Activated CD4-positive, alpha-beta T cell treated with anti-CD3 and anti-CD28 coated beads, Interleukin-2, amount 50 U/mL, for 4 hours (primary cell): ENCODE results near the gene OOSP4A.

Experiments used
- DNase-seq, 2 experiments: peaks; one replicate each; pipeline ENCODE4 v3.0.0-alpha.2; 2020

OOSP4A gene

GRCh38 chr11:59963733-59964132, at the start of gene OOSP4A:
Gene OOSP4A (plus strand): TSS chr11:59964033. CDS start chr11:59964033, 0 bp downstream.
- no peak for DNase-seq

- DNase-seq, result no peak
These were observed 45.4 kb upstream of the OOSP4A start for GRCh38 chr11:59918480-59918879.

GRCh38 chr11:59918987-59919589, 44.7 kb upstream of the OOSP4A start:
- DNase-seq, result no peak

- no peak for DNase-seq
These were observed 40.0 kb upstream of the OOSP4A start for GRCh38 chr11:59923813-59924212.

- no peak for DNase-seq
These were observed 32.1 kb upstream of the OOSP4A start for GRCh38 chr11:59931688-59932087.

GRCh38 chr11:59938132-59938531, 25.7 kb upstream of the OOSP4A start, which contains the start of gene OOSP1:
Gene OOSP1 (plus strand): TSS chr11:59938432. CDS start chr11:59938455, 23 bp downstream.
- no peak for DNase-seq

GRCh38 chr11:59938718-59939117, 25.1 kb upstream of the OOSP4A start:
- no peak for DNase-seq

GRCh38 chr11:59939482-59939881, 24.4 kb upstream of the OOSP4A start:
- no peak for DNase-seq

GRCh38 chr11:59941091-59941490, 22.7 kb upstream of the OOSP4A start:
- DNase-seq, result no peak

GRCh38 chr11:59943997-59944714, 19.7 kb upstream of the OOSP4A start:
- DNase-seq, result no peak

- no peak for DNase-seq
These were observed 19.1 kb upstream of the OOSP4A start for GRCh38 chr11:59944720-59945119.

- DNase-seq, result no peak
These were observed 10.2 kb upstream of the OOSP4A start for GRCh38 chr11:59953463-59954218.

GRCh38 chr11:59954219-59954847, 9.5 kb upstream of the OOSP4A start:
- no peak for DNase-seq

GRCh38 chr11:59957094-59957493, 6.7 kb upstream of the OOSP4A start:
- no peak for DNase-seq

- no peak for DNase-seq
These were observed 3.1 kb upstream of the OOSP4A start for GRCh38 chr11:59960502-59961381.

- no peak for DNase-seq
These were observed 1.7 kb upstream of the OOSP4A start for GRCh38 chr11:59962107-59962482.

- no peak for DNase-seq
These were observed 1.6 kb downstream of the OOSP4A start for GRCh38 chr11:59965424-59965823.

- no peak for DNase-seq
These were observed 2.4 kb downstream of the OOSP4A start for GRCh38 chr11:59966201-59966600.

- no peak for DNase-seq
These were observed 4.0 kb downstream of the OOSP4A start for GRCh38 chr11:59967677-59968394.

GRCh38 chr11:59968395-59968783, 4.6 kb downstream of the OOSP4A start:
- DNase-seq, result no peak

- no peak for DNase-seq
These were observed 9.3 kb downstream of the OOSP4A start for GRCh38 chr11:59973097-59973496.
